Measurements from ENCODE around the gene IL17RC.
"Not testable (repeated sequence)": the region's sequence is repeated elsewhere in the genome, so short reads cannot be mapped to it uniquely, and the experiment has no call there.

The IL17RC gene

GRCh38 chr3:9890249-9891071 lies 26.4 kb upstream of the IL17RC start, which contains the start of gene JAGN1:
Gene JAGN1 (plus strand): TSS chr3:9890610. CDS start chr3:9890723, 113 bp downstream.
- ChIA-PET CTCF (interaction anchor here (0.8 to 2.1 kb wide), 7 partner anchors 9 to 174 kb away, joined by 3 to 7 read pairs (median 4); partner anchors contain the start of genes FANCD2 and IL17RE), POLR2A (interaction anchor here (0.5 to 1.9 kb wide), 4 partner anchors 12 to 44 kb away, joined by 3 to 10 read pairs (median 3); partner anchors contain the start of gene IL17RE)
- TF ChIP-seq CTCF (IDR thresholded peaks at IDR 0.05; ENCODE audit: insufficient read depth, low read length, missing control alignments): no peak
- peak within 1 kb of the TSS; percentile 96 for H3K4me3 ChIP-seq (ENCODE audit: low read depth, low read length)
- no peak for DNase-seq (ENCODE audit: low read depth, low spot score)

- ChIA-PET POLR2A (interaction anchor here (0.5 to 1.9 kb wide), 2 partner anchors 12 to 14 kb away, joined by 3 to 10 read pairs; partner anchors contain the start of gene IL17RE), CTCF (interaction anchor here (0.8 to 2.1 kb wide), 7 partner anchors 10 to 175 kb away, joined by 3 to 6 read pairs (median 4); partner anchors contain the start of gene IL17RE)
- no peak for TF ChIP-seq CTCF (IDR thresholded peaks at IDR 0.05; ENCODE audit: insufficient read depth, low read length, missing control alignments)
- DNase-seq (ENCODE audit: low read depth, low spot score): no peak
- H3K4me3 ChIP-seq (ENCODE audit: low read depth, low read length): peak overlapping the region; percentile 96
These were observed 25.8 kb upstream of the IL17RC start for GRCh38 chr3:9891072-9891622.

GRCh38 chr3:9893739-9894138 lies 23.2 kb upstream of the IL17RC start:
- no peak overlapping the region for H3K4me3 ChIP-seq (ENCODE audit: low read depth, low read length)
- ChIA-PET POLR2A (interaction anchor here (0.6 to 1.9 kb wide), 2 partner anchors 10 to 144 kb away, joined by 3 to 7 read pairs; partner anchors contain the start of gene OGG1), CTCF (interaction anchor here (1.2 to 3.5 kb wide), 3 partner anchors 9 to 17 kb away, joined by 3 to 12 read pairs (median 5); partner anchors contain the start of gene IL17RE)
- DNase-seq (ENCODE audit: low read depth, low spot score): no peak
- TF ChIP-seq CTCF (IDR thresholded peaks at IDR 0.05; ENCODE audit: insufficient read depth, low read length, missing control alignments): no peak

GRCh38 chr3:9895715-9896114 lies 21.2 kb upstream of the IL17RC start:
- H3K4me3 ChIP-seq (ENCODE audit: low read depth, low read length); DNase-seq (ENCODE audit: low read depth, low spot score); POLR2A ChIA-PET: not testable (repeated sequence)
- CTCF ChIA-PET: interaction anchor here (1.1 to 3.5 kb wide), 2 partner anchors 11 to 38 kb away, joined by 3 to 12 read pairs; partner anchors contain the start of gene CRELD1

GRCh38 chr3:9896755-9897407 lies 20.0 kb upstream of the IL17RC start:
- H3K4me3 ChIP-seq (ENCODE audit: low read depth, low read length); CTCF ChIA-PET; DNase-seq (ENCODE audit: low read depth, low spot score); POLR2A ChIA-PET: not testable (repeated sequence)

- CTCF ChIA-PET: interaction anchor here (0.9 kb wide), 1 partner anchor 35 kb away, joined by 4 read pairs; no protein-coding TSS in a partner anchor
- no peak for TF ChIP-seq CTCF (IDR thresholded peaks at IDR 0.05; ENCODE audit: insufficient read depth, low read length, missing control alignments)
- no peak for DNase-seq (ENCODE audit: low read depth, low spot score)
- H3K4me3 ChIP-seq (ENCODE audit: low read depth, low read length): no peak overlapping the region
- POLR2A ChIA-PET: no interaction called here
These were observed 19.2 kb upstream of the IL17RC start for GRCh38 chr3:9897408-9898372.
